PFSK-1 (cell line): ENCODE results near the gene GALNT9.

Experiments
- FOXP2 ChIP-seq: optimal IDR thresholded peaks from 2 replicates; pipeline ENCODE3; 2011; ENCODE audit warnings: borderline replicate concordance, control low read depth, inconsistent platforms; ENCODE audit not compliant: insufficient read depth; ENCODE audit errors: extremely low read length, extremely low read depth
- POLR2AphosphoS5 ChIP-seq: IDR thresholded peaks from 2 replicates; pipeline ENCODE4 v1.6.1; 2012; ENCODE audit warnings: low read depth, mild to moderate bottlenecking, control low read depth, low read length, moderate library complexity
- REST ChIP-seq, 2 experiments: IDR thresholded peaks; 2 replicates each; pipeline versions ENCODE4 v1.6.1 to v1.8.0; 2011 to 2012; ENCODE audit warnings: low read depth in 2 of 2, low read length in 2 of 2, control low read depth in 1 of 2, inconsistent platforms in 1 of 2, mild to moderate bottlenecking in 1 of 2, moderate library complexity in 1 of 2; ENCODE audit not compliant: insufficient read depth in 1 of 2
- SIN3A ChIP-seq: IDR thresholded peaks from 2 replicates; pipeline ENCODE4 v1.6.1; 2012; ENCODE audit warnings: mild to moderate bottlenecking, low read length, moderate library complexity, borderline replicate concordance; ENCODE audit not compliant: insufficient read depth
- TAF1 ChIP-seq: IDR thresholded peaks from 2 replicates; pipeline ENCODE4 v1.6.1; 2012; ENCODE audit warnings: low read length, control low read depth, borderline replicate concordance; ENCODE audit not compliant: insufficient read depth

Gene GALNT9

GRCh38 chr12:132154341-132154761, 175.0 kb downstream of the GALNT9 start:
- no peak for TF ChIP-seq TAF1
- no peak for TF ChIP-seq SIN3A
- TF ChIP-seq POLR2AphosphoS5 = no peak
- no peak for TF ChIP-seq REST (IDR thresholded peaks at IDR 0.05; ENCODE audit: insufficient read depth in 1 of 2, low read depth in 2 of 2, low read length in 2 of 2)
- TF ChIP-seq FOXP2 = no peak

- TF ChIP-seq REST (IDR thresholded peaks at IDR 0.05; ENCODE audit: insufficient read depth in 1 of 2, low read depth in 2 of 2, low read length in 2 of 2) = no peak
- peak; percentile 21 for TF ChIP-seq FOXP2
- TF ChIP-seq TAF1 = no peak
- TF ChIP-seq SIN3A = no peak
- no peak for TF ChIP-seq POLR2AphosphoS5
Measured at GRCh38 chr12:132153501-132154340, 175.7 kb downstream of the GALNT9 start.

DNA sequence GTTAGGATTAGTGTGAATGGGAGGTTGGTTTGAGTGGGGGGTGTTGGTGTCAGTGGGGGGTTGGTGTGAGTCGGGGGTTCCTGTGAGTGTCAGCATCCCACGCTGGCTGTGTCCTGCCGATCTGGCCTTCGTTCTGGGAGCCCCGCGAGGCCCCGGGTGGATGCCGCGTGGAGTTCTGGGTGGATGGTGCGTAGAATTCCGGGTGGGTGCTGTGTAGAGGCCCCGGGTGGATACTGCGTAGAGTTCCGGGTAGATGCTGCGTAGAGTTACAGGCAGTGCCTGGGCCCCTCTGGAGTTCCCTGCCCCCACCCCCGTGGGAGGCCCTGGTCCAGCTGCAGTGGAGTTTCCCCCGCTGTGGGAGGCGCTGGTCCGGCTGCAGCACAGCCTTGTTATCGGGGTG, 176.4 kb downstream of the GALNT9 start:
- TF ChIP-seq POLR2AphosphoS5 (no peak), SIN3A (no peak), FOXP2 (no peak), TAF1 (no peak), REST (IDR thresholded peaks at IDR 0.05; ENCODE audit: insufficient read depth in 1 of 2, low read depth in 2 of 2, low read length in 2 of 2) (no peak)

- no peak for TF ChIP-seq TAF1
- no peak for TF ChIP-seq FOXP2
- TF ChIP-seq SIN3A = no peak
- no peak for TF ChIP-seq POLR2AphosphoS5
- TF ChIP-seq REST (IDR thresholded peaks at IDR 0.05; ENCODE audit: insufficient read depth in 1 of 2, low read depth in 2 of 2, low read length in 2 of 2) = no peak
Measured at GRCh38 chr12:132152411-132152821, 177.0 kb downstream of the GALNT9 start.
